ENCODE results near the gene IGFBP6. TPM values are rescaled to one million over a fixed set of nuclear protein-coding genes. Genes with fewer than 3 reads are reported as not detected.

Gene IGFBP6
- total RNA-seq, 3 donors from 2014 or later = 169 to 708 (median 284) TPM

GRCh38 chr12:53145383-53146260 is 48.2 kb downstream of the IGFBP6 start:
- H3K4me1 ChIP-seq = no peaks in the 10 kb centered on the region
- intact Hi-C loops (cut with DNase I; ENCODE audit: low total_unique reads) = loop anchor here (10.0 kb wide), 1 partner anchor 641 kb away; no protein-coding TSS in a partner anchor
- no peaks in the 10 kb centered on the region for H3K36me3 ChIP-seq
- TF ChIP-seq POLR2A (IDR thresholded peaks at IDR 0.05) = no peak
- no peak for TF ChIP-seq POLR2AphosphoS5 (IDR thresholded peaks at IDR 0.05)
- TF ChIP-seq, protein P1, sequence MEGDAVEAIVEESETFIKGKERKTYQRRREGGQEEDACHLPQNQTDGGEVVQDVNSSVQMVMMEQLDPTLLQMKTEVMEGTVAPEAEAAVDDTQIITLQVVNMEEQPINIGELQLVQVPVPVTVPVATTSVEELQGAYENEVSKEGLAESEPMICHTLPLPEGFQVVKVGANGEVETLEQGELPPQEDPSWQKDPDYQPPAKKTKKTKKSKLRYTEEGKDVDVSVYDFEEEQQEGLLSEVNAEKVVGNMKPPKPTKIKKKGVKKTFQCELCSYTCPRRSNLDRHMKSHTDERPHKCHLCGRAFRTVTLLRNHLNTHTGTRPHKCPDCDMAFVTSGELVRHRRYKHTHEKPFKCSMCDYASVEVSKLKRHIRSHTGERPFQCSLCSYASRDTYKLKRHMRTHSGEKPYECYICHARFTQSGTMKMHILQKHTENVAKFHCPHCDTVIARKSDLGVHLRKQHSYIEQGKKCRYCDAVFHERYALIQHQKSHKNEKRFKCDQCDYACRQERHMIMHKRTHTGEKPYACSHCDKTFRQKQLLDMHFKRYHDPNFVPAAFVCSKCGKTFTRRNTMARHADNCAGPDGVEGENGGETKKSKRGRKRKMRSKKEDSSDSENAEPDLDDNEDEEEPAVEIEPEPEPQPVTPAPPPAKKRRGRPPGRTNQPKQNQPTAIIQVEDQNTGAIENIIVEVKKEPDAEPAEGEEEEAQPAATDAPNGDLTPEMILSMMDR (IDR thresholded peaks at IDR 0.05) = no peak
- H3K27me3 ChIP-seq = no peaks in the 10 kb centered on the region
- H3K9me3 ChIP-seq = no peaks in the 10 kb centered on the region
- H3K4me3 ChIP-seq = no peak overlapping the region
- DNase-seq (ENCODE audit: low spot score in 2 of 2) = no peak
- H3K27ac ChIP-seq = no peak overlapping the region

- H3K4me1 ChIP-seq = no peaks in the 10 kb centered on the region
- no peak overlapping the region for H3K4me3 ChIP-seq
- no peak for DNase-seq (ENCODE audit: low spot score in 2 of 2)
- H3K9me3 ChIP-seq = no peaks in the 10 kb centered on the region
- intact Hi-C loops (cut with DNase I; ENCODE audit: low total_unique reads) = loop anchor here (10.0 kb wide), 1 partner anchor 642 kb away; no protein-coding TSS in a partner anchor
- no peak for TF ChIP-seq POLR2A (IDR thresholded peaks at IDR 0.05)
- TF ChIP-seq POLR2AphosphoS5 (IDR thresholded peaks at IDR 0.05) = no peak
- TF ChIP-seq, protein P1 (IDR thresholded peaks at IDR 0.05) = no peak
- H3K27ac ChIP-seq = no peak overlapping the region
- H3K36me3 ChIP-seq = no peaks in the 10 kb centered on the region
- H3K27me3 ChIP-seq = no peaks in the 10 kb centered on the region
Observed at GRCh38 chr12:53147181-53147580, 49.7 kb downstream of the IGFBP6 start.

GRCh38 chr12:53147653-53148052 is 50.2 kb downstream of the IGFBP6 start:
- no peak overlapping the region for H3K4me3 ChIP-seq
- DNase-seq (ENCODE audit: low spot score in 2 of 2) = no peak
- no peaks in the 10 kb centered on the region for H3K9me3 ChIP-seq
- H3K27ac ChIP-seq = no peak overlapping the region
- no peaks in the 10 kb centered on the region for H3K27me3 ChIP-seq
- no peaks in the 10 kb centered on the region for H3K4me1 ChIP-seq
- no peaks in the 10 kb centered on the region for H3K36me3 ChIP-seq
- TF ChIP-seq, protein P1 (IDR thresholded peaks at IDR 0.05) = no peak
- TF ChIP-seq POLR2A (IDR thresholded peaks at IDR 0.05) (no peak), POLR2AphosphoS5 (IDR thresholded peaks at IDR 0.05) (no peak)
- intact Hi-C loops (cut with DNase I; ENCODE audit: low total_unique reads) = loop anchor here (10.0 kb wide), 1 partner anchor 643 kb away; no protein-coding TSS in a partner anchor

DNA sequence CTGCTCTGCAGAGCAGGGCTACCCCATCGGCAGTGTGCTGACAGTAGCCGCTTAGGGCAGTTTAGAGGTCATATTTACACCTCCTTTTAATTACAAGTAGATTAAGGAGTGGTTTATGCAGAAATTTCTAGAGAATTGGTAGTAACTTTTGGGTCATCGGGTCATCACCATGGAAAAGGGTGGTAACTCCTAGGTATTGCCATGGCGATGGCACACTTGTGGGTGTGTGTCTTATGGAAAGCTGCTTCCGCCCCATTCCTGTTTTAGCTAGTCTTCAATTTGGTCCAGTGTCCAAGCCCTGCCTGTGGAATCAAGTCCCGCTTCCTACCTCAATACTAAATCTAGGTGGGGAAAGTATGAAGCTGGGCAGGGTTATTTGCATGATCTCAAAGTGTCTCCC is 53.6 kb downstream of the IGFBP6 start:
- intact Hi-C loops (cut with DNase I; ENCODE audit: low total_unique reads) = no loop called here
- no peak for DNase-seq (ENCODE audit: low spot score in 2 of 2)
- Histone ChIP-seq H3K9me3 (no peaks in the 10 kb centered on the region), H3K4me1 (no peaks in the 10 kb centered on the region), H3K4me3 (no peak overlapping the region), H3K36me3 (no peaks in the 10 kb centered on the region), H3K27ac (no peak overlapping the region), H3K27me3 (no peaks in the 10 kb centered on the region)
- TF ChIP-seq POLR2A (IDR thresholded peaks at IDR 0.05) (no peak), POLR2AphosphoS5 (IDR thresholded peaks at IDR 0.05) (no peak)
- TF ChIP-seq, protein P1 (IDR thresholded peaks at IDR 0.05) = no peak

Other genes starting within 250 kb of the IGFBP6 start
- gene KRT78, start 248.7 kb upstream of the IGFBP6 start, total RNA-seq = 1 to 10 TPM in 1 of 3 donors, not detected in 2; 2.0 TPM
- gene KRT8, start 192.6 kb upstream of the IGFBP6 start, total RNA-seq = 100 to 1,000 TPM in 2 of 3 donors, 1 to 10 TPM in 1; 4.6 to 430 (median 153) TPM
- 100 to 1,000 TPM in 2 of 3 donors, 1 to 10 TPM in 1; 2.1 to 380 (median 213) TPM for gene KRT18, start 148.5 kb upstream of the IGFBP6 start, total RNA-seq
- gene EIF4B, start 91.2 kb upstream of the IGFBP6 start, total RNA-seq = 100 to 1,000 TPM; 600 to 759 (median 614) TPM
- gene TNS2, start 47.6 kb upstream of the IGFBP6 start, total RNA-seq = 100 to 1,000 TPM in 2 of 3 donors, 10 to 100 TPM in 1; 65.4 to 228 (median 156) TPM
- 10 to 100 TPM; 31.8 to 45.8 (median 36.3) TPM for gene SPRYD3, start 18.3 kb upstream of the IGFBP6 start, total RNA-seq
- under 1 TPM in 2 of 3 donors, not detected in 1; 0.16 to 0.33 TPM for gene SOAT2, start 5.8 kb downstream of the IGFBP6 start, total RNA-seq
- gene ZNF740, start 83.1 kb downstream of the IGFBP6 start, total RNA-seq = 10 to 100 TPM; 17.9 to 22.0 (median 19.3) TPM
- 10 to 100 TPM; 60.2 to 74.1 (median 68.8) TPM for gene CSAD, start 83.3 kb downstream of the IGFBP6 start, total RNA-seq
- 1 to 10 TPM; 1.1 to 2.9 (median 2.9) TPM for gene ITGB7, start 109.6 kb downstream of the IGFBP6 start, total RNA-seq
- gene RARG, start 134.5 kb downstream of the IGFBP6 start, total RNA-seq = 10 to 100 TPM; 12.2 to 39.8 (median 23.3) TPM
- 1 to 10 TPM in 2 of 3 donors, under 1 TPM in 1; 0.33 to 1.3 (median 1.2) TPM for gene ESPL1, start 170.6 kb downstream of the IGFBP6 start, total RNA-seq
- 1,000 to 10,000 TPM in 1 of 3 donors, 100 to 1,000 TPM in 2; 764 to 1,048 (median 840) TPM for gene PFDN5, start 197.9 kb downstream of the IGFBP6 start, total RNA-seq
- gene MYG1, start 202.0 kb downstream of the IGFBP6 start, total RNA-seq = 10 to 100 TPM; 35.7 to 63.8 (median 39.1) TPM
- 10 to 100 TPM; 46.2 to 63.7 (median 51.0) TPM for gene AAAS, start 223.9 kb downstream of the IGFBP6 start, total RNA-seq
- not detected for gene SP7, start 238.7 kb downstream of the IGFBP6 start, total RNA-seq

Measured in breast epithelium (tissue), 4 donors.